ENCODE results near the gene FGF14.

FGF14 gene

DNA sequence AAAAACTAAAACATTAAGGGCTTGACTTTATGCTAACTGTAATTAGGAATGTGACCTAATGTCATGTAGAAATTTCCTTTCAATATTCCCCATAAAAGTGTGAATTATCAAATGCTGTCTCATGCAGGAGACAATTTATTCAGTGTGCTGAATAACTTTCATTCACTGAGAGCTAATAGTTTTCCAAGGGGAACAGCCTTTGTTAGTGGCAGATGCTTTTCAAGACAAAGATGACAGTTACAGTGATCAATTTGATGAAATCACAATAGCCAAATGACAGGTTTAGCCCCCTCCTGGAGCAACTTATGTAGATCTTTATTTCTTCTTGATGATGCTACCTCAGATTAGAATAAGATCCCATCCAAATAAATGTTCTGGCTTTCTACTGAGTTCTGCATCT, 673.8 kb downstream of the FGF14 start:
- DNase-seq (ENCODE audit: low spot score) = no peak

DNA sequence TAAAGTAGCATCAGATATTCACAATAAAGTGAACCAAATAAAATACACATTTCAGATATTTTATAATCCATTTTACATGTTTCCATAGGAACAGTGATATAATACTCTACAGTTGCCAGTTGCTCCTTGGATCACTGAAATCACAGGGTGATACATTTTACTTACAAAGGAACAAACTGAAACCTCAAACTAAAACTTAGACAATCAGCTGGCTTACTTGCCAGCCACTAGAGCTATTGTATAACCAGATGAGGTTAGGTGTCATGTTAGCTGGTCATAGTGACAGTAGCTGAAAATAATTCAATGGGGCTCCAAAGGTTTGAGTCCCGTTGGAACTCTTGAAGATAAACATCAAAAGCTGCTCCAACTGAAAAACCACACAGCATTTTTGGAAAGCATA, 674.7 kb downstream of the FGF14 start:
- DNase-seq (ENCODE audit: low spot score) = no peak

DNA sequence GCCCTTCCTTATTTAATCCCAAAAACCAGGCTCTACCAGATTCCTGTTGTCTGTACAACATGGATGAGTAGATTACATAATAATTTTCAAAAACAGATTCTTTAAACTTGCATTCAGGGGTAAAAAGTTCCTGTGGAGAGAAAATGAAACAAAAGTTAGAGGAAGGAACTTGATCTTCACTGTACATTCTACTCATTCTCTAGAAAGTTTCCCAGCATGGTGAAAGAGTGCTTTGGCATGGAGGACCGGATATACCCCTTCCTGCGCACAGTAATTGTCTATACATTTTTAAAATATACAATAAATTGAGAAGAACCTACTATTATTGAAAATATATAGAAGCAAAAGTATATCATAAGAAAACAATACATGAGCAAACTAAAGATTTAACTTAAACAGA, 675.2 kb downstream of the FGF14 start:
- no peak for DNase-seq (ENCODE audit: low spot score)

DNA sequence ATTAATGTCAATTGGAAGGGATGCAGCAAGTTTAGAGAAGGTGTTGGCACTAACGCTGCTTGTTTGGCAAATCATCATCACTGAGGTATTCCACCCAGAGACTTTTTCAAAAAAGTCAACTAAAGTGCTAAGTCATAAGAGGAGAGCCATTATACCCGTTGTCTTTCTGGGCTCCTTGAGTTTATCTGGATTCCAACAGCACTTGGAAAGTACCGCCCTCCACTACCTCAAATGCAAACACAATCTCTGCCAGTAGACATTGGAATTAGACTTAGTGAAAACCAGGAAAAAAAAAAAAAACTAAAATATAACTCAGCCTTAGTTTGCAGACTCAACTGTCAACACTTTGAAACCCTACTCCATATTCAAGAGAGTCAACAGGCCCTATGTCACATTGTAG, 683.4 kb downstream of the FGF14 start:
- DNase-seq (ENCODE audit: low spot score) = no peak

DNA sequence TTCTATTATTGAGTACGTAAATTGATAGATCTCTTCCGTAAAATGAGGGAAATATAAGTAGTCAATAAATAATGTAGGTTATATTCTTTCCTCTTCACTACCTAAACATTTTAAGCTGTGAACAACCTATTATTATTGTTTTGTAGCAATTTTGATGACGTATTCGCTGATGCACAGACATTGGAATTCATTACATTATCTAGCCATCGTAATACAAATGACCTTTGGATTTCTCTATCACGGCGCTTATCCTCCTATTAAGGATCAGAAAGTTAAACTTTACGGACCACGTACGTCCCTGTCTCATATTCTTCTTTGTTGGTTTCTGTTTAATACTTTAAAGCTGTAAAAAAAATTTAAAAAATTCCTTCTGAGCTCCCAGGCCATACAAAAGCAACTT, 684.5 kb downstream of the FGF14 start:
- DNase-seq (ENCODE audit: low spot score) = no peak

DNA sequence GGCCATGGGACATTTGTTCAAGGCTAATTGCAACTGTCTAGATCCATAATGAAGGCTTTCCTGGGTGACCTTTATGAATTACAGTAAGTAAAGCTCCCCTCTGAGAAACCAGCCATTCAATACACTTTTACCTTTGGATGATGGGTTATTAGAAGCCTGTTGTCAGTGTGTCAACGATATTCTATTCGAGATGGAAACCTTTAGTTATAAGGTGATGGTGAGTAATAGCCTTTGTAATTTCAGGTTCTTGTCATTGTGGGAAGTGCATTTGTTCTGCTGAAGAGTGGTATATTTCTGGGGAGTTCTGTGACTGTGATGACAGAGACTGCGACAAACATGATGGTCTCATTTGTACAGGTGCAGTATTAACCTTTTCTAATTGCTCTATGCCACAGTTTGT, 687.7 kb downstream of the FGF14 start:
- no peak for DNase-seq (ENCODE audit: low spot score)

DNA sequence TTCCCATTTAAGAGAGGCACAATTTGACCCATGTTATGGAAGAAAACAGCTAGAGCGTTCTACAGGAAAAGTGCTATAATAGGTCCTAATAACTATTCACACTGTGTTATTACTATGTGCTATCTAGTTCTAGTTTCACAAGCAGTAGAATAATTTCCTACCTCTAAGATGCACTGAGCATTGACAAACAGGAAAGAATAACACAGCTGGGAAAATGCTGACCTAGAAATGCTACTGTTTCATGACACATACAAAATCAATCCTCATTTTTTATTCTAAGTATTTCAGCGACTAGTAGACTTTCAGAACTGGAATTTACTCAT, 689.9 kb downstream of the FGF14 start:
- no peak for DNase-seq (ENCODE audit: low spot score)

DNA sequence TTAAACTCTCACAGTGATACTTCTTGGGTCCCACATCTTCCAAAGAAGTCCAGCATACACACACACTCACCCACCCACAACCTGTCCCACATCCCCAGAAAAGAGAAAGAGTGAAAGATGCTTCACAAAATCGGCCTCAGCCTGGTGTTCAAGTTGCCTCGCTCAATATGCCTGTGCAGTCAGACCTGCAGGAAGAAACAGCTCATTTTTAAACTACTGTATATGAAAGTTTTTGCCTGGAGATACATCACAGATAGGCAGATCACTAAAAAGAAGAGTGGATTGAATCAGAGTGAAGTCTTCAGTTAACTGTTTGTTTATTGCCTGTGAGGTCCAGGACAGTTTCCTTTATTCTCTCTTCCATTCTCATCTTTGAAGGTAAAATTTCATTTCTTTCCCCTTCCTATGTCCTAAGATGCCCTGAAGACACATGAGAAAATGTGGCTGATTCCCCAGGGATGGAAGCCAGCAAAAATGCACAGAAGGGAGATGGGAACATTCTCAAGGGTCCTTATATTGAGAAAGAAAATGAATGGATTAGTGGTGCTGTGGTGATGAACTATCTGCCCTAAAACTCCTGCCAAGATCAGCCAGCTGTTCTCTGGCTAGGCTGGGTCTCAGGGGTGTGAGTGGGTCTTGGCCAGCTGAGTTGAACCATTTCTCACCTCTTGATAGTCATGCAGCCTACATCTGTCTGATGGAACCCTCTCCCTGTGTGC, 690.4 kb downstream of the FGF14 start:
- no peak for DNase-seq (ENCODE audit: low spot score)

DNA sequence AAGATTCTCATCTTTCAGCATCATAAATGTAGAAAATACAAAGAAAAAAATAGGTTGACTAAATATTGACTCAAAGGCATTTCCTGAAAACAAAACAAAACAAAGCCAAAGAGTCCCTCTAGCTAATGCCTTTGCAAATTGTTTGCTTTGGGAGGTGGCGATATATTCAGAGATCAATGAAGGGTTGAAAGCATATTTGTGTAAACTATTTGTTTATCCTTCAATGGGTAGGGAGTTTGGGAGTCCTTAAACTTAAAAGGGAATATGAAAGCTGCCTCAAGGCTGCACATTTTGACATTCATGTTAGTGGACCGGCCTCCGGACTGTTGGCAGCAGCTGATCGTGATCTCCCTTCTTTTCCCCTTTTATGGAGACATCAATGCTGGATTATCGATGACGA, 691.9 kb downstream of the FGF14 start:
- no peak for DNase-seq (ENCODE audit: low spot score)

DNA sequence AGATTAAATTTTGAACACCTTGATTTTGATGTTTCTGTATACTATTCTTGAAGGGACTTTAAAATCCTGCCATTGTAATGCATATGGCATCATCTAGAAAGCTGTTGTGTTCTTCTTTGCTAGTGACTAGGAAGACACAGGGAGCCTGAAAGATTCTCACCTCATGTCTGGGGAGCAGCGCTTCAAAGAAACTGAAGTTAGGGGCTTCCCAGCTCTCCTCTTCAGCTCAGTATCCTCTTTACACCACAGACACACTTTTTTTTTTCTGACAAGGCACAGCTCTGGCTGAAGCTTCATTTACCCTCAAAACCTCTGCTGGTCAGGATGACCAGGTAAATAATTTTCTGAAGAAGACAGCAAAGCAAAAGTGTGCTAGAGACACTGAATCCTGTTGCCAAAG, 693.7 kb downstream of the FGF14 start:
- DNase-seq (ENCODE audit: low spot score) = no peak

DNA sequence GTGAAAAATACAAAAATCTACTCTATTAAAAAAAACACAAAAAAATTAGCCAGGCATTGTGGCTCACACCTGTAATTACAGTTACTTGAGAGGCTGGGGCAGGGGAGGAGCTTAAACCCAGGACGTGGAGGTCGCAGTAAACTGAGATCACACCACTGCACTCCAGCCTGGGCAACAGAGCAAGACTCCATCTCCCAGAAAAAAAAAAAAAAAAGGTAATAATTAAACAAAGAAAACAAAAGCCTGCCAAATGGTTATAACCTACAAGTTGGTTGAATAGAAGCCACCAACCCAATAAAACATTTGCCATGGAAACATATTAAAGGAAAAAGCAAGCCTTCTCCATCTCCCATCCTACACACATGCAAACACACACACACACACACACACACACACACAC, 694.2 kb downstream of the FGF14 start:
- no peak for DNase-seq (ENCODE audit: low spot score)

DNA sequence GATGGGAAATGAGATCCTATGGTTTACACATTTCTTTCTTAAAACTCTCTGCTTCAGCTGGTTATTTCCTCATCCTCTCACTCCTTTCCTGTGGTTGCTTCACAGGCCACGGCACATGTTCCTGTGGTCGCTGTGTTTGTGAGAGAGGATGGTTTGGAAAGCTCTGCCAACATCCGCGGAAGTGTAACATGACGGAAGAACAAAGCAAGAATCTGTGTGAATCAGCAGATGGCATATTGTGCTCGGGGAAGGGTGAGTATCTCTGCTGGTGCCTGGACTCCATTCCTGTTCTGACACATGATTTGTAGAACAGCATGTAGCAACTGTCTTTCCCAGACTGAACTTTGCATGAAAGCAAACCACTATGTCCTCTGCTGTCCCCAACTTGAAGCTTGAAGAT, 695.2 kb downstream of the FGF14 start:
- peak; percentile 17 for DNase-seq (ENCODE audit: low spot score)

DNA sequence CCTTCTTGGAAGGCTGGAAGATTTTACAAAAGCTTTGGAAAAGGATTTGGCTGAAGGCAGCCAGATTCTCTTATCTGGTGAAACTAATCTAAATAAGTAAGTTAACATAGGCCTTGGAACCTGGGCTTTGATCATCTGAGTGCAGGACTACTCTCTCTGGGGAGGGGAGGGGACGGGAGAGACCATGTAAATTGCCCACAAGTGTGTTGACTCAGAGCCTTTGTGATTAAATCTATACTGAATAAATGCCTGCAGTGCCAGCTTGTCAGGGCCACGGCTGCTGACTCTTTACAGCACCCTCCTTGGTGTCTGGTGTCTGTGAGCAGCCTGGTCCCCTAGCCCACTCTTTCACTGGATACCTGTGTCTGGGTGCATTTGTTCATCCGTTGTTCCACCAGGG, 698.0 kb downstream of the FGF14 start:
- no peak for DNase-seq (ENCODE audit: low spot score)

DNA sequence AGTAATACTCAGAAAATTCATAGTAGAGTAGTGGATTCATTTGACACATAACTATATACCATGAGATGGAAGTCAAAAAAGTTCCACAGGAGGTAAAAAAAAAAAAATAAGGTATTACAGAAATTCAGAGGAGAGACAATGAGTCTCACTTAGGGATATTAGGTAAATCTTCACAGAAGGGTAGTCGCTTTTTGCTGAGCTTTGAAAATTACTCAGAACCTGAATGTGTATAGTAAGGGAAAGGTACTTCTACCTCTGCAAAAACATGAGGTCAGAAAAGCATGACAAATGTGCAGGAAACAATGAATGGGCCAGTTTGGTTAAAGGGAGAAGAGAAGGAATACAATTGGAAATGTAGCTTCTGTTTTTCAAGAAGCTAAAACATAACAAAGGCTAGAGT, 698.8 kb downstream of the FGF14 start:
- no peak for DNase-seq (ENCODE audit: low spot score)

DNA sequence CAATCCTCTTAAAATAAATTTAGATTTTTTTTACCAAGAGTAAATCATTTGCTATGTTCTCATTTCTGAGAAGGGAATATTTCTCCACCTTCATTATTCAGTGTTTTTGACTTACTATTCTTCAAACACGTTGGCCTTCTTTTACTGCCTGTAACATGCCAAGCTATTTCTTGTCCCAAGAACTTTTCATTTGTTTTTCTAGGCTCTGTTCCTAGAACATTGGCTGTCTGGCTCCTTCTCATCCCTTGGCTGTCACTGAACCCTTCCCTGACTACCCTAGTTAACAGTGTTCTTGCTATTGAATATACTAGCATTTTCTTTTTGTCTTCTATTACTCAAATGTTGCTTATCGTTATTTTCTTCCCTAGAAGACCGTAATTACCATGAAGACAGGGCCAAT, 701.2 kb downstream of the FGF14 start:
- DNase-seq (ENCODE audit: low spot score) = peak; percentile 45

DNA sequence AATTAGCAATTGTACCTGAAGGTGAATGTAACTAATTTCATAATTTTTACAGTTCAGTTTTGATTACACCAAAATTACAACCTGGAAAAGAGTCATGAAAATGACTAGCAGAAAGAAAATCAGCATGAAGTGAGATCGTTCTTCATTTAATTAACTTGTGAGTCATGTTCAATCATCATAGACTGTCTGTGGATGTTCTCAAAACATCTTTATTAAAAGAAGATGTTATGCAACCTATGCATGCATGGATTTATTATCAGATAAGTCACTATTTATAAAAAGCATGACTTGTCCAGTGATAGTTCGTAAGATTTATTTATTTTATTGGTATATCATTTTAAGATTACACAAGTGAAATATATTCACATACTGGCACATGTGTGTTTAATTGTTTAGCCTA, 703.4 kb downstream of the FGF14 start:
- no peak for DNase-seq (ENCODE audit: low spot score)

DNA sequence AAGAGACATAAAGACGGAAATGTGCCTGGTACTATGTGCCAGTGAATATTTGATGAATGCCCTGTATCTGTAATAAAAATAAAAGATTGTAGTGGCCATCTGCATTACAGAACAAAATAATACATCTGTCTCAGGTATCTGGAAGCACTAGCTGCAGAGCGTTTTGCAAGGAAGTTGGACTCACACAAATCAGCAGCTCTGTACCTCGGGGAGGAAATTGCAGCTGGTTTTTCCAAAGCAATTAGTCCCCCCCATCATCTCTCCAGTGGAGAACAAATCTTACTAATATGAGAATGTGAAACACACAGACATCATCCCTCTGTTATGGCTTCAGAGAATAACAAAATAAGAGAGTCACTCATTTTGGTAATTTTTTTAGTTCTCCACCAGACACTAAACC, 704.1 kb downstream of the FGF14 start:
- DNase-seq (ENCODE audit: low spot score) = no peak

DNA sequence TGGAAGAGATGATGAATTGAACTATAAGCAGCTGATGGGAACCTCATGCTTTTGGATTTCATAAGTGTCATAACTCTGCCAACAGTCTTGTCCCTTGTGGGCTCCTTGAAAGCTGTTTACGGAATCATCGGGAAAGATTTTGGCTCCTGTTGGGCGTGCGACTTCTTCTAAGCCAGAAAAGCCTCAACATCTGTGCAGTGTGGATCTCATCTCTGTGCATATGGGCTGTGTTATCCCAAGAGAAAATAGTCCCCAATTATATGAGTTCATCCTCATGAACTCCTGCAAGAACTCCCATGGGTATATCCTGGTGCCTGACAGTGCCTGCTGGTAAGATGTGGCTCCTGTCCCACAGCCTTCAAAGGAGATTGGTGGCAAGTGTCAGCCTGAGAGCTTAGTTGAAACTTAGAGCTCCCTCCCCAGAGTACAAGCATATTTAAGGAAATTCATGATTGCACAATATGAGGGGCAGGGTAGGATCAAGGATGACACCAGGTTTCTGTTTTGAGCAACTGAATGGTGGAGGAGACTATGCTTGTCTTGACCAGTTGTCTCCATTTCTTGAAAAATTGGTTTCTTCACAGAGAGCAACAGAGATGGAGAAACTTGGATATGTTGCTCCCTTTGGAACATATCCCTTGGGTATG, 705.9 kb downstream of the FGF14 start:
- no peak for DNase-seq (ENCODE audit: low spot score)

DNA sequence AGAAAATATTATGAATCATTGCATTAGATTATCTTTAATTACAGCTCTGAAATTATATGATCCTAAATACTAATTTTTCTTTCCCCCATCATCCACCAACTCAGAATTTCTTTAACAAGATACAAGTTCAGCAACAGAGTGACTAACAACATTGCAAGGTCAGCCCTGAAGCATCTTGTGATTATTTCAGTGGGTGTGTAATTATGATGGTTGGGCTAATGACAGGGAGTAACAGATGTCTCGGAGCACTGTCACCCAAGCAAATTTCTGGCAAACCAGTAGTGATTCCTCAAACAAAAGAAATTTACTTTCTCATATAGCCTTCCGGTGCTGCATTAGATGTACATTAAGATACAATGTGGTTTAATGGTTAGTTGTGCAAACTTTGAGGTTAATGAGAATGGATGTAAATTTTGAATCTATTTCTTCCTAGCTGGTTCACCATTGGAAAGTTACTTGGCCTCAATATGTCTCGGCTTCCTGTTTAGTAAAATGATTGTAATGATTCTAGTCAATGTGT, 710.4 kb downstream of the FGF14 start:
- no peak for DNase-seq (ENCODE audit: low spot score)

DNA sequence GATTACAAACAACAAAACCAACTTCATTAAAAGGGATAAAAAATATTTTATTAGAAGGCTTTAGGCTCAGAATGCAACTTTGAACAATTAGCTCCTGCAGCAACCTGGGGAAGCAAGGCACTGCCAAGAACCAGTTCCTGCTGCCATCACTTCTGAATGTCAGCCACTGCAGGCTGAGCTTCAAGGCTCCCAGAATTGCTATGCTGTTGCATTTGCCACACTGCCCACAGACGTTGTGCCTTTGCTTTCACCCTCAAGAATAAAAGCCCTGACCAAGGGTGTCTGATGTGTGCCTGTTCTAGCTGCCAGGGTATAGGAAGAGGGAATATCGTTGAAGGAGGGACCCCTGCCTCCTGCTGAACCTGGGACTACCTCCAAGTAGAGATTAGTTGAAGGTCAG, 711.0 kb downstream of the FGF14 start:
- no peak for DNase-seq (ENCODE audit: low spot score)

DNA sequence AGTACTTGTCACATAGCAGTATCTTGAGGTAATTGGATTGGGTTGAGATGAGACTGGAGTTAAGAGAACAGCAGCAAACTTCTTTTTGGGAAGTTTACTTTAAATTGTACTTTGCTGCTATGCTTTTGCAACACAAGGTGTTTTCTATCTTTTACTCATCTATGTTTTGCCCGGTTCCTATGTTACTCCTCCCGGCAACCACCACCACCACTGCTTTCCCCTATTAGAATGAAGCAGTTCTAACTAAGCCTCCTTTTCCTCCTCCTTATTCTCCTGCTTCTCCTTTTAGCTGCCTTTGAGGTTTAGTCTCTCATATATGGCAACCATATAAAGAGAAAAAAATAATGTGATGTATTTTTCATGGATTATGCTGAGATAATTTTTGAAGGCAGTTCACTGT, 715.8 kb downstream of the FGF14 start:
- DNase-seq (ENCODE audit: low spot score) = no peak

DNA sequence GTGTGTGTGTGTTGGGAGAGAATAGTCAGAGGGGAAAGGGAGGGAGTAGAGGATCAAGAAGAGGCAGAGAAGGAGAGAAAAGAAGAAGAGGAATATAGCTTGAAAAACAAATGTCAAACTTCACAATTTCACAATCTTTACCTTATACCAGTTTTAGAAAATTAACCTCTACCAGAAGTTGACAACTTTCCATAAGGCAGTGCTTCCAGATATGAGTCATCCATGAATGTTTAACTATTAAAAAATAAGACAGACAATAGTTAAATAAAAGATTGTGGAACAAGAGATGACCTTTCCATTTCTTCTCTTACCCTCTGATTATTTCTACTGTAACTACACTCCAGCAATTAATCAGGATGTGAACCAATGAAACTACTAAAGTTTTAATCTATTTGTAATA, 720.0 kb downstream of the FGF14 start:
- no peak for DNase-seq (ENCODE audit: low spot score)

DNA sequence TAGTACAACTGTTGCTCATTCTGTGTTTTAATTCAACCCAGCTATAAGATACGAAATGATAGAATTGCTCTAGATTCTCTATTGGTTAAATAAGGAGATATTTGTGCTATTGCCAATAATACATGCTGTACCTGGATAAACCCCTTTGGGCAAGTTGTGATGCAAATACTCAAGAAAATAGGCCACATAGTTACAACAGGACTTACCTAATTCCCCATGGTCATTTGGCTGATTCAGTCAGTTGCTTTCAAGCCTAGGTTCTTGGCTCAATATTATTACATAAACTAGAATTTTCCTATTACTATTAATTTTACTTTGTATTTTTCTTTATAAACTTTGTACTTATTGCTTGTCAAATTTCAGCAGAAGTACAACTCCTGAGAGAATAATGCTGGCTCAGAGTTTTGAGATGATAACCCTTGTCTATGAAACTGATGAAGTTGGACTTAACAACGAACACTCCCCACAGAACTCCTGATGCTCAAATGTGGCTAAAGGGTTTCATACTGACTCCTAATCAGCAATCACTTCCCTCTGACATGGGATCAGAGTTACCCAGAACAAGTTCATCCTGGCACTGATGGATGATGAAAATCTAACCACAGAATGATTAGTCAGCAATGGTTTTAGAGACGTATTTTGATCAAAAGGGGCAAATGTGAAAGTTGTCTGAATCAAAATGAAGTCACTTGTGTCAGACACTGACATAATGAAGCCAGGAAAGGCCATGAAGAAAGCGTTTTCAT, 728.3 kb downstream of the FGF14 start:
- no peak for DNase-seq (ENCODE audit: low spot score)
